ENCODE results near the gene REL.
"Not testable (repeated sequence)": the region's sequence is repeated elsewhere in the genome, so short reads cannot be mapped to it uniquely, and the experiment has no call there.

The REL gene

GRCh38 chr2:60926741-60927552 lies 45.6 kb downstream of the REL start:
- no peak for DNase-seq

GRCh38 chr2:60932061-60932460 lies 50.7 kb downstream of the REL start:
- not testable (repeated sequence) for DNase-seq

GRCh38 chr2:60932954-60933353 lies 51.6 kb downstream of the REL start:
- DNase-seq = no peak

DNA sequence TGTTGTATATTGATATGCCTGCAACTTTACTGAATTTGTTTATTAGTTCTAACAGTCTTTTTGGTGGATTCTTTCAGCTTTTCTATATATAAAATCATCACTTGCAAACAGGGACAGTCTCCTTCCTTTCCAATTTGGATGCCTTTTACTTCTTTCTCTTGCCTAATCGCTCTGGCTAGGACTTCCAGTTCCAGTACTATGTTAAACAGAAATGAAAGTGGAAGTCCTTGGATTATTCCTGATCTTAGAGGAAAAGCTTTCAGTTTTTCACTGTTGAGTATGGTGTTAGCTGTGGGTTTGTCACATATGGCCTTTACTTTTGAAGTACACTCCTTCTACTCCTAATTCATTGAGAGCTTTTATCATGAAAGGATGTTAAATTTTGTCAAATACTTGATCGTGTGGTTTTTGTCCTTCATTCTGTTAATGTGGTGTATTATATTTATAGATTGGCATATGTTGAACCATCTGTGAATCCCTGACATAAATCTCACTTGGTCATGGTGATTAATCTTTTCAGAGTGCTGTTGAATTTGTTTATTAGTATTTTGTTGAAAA lies 52.9 kb downstream of the REL start:
- DNase-seq = no peak

DNA sequence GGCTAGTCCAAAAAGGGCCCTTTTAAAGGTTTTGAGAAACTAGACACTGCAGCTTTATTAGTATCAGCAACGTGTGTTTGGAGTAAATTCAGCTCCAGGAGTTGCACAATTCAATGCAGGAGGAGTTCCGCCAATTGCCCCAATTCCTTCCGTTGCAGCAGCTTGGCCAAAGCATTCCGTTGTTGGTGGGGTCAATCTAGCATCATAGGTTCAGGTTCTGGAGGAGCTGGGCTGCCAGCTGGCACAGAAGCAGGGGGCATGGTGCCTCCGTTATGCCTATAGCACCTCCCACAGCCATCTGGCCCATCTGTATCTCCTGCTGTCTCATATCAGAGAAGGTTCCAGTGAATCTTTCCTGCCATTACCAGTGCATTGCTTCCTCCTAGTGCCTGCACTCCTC lies 55.4 kb downstream of the REL start:
- no peak for DNase-seq

DNA sequence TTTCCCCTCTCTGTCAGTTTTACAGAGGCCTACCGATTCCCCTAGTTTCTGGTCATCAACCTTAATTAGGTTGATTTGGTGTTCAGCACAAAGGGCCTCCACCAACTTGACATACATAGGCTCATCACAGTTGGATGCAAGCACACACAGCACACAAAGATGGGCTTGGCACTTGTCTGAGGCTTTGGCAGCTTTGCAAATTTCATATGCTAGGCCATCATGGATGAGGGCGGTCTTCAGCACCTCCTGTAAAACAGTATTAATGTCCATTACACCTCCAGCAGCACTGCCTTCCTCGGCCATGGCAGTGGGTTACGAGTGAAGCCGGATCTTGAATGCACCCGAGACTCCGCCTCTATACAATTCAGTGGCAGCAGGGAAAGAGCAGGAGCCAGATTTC lies 56.9 kb downstream of the REL start:
- no peak for DNase-seq

GRCh38 chr2:60939622-60940021 lies 58.2 kb downstream of the REL start:
- no peak for DNase-seq

GRCh38 chr2:60945341-60945740 lies 64.0 kb downstream of the REL start:
- no peak for DNase-seq

GRCh38 chr2:60947056-60947455 lies 65.7 kb downstream of the REL start:
- no peak for DNase-seq

GRCh38 chr2:60948161-60948560 lies 66.8 kb downstream of the REL start:
- no peak for DNase-seq

DNA sequence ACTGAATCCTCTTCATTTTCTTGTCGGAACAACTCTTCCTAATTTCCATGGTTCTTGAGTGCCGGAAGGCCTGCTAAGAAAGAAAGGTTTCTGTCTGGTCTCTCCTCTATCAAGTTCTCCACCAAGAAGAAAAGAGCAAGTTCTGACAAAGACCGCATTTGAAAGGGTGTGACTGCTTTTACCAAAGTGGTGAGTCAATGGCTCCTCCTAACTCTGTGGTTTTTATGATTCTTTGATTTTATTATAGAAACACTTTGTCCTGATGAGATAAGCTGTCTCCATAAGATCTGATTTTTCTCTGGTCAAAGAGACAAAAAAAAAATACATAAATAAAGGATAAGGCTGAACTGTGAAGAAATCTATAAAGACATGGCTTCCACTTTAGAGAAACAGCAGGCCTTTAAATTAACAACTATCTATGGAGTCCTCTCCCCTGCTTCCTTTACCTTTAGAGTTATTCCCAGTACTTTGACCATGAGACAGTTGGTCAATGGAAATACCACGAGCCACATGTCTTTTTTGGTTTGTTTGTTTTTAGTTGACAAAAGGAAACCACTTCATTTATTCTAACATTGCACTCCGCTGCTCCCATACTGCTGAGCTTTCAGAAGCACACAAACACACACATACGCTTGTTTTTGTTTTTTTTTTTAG lies 67.7 kb downstream of the REL start:
- DNase-seq = no peak

DNA sequence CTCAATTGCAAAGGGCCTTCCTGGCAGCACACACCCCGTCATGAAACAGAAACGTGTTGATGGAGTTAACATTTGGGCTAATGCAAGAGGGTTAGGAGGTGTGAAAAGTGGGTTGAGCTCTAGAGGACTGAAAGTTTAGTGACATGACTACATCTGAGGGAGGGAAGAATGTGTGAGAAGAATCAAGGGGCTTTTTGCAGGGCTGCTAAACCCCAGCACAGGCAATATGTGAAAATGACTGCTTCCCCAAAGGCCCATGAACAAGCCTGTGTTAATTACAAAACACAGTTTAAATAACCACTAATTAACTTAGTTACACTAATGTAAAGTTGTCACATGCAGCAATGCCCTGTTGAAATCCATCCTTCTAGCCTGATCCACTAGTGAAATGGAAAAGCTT lies 72.8 kb downstream of the REL start:
- no peak for DNase-seq

DNA sequence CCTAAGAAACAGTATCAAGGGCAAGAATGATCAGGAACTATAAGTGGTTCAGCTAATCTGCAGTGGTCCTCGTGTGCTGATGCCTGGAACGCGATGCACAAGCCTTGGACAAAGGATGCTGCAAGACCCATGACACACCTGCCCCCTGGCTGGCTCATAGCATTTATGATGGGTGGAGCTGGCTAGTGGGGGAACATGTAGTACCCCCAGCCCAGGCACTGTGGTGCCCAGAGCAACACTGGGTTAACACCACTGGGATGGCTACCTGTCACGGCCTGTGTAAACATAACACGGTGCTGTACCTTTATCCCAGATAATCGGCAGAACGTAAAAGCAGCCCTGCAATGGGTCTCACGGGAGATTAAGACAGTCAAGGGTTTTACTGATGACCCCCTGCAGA lies 75.8 kb downstream of the REL start:
- DNase-seq = no peak

DNA sequence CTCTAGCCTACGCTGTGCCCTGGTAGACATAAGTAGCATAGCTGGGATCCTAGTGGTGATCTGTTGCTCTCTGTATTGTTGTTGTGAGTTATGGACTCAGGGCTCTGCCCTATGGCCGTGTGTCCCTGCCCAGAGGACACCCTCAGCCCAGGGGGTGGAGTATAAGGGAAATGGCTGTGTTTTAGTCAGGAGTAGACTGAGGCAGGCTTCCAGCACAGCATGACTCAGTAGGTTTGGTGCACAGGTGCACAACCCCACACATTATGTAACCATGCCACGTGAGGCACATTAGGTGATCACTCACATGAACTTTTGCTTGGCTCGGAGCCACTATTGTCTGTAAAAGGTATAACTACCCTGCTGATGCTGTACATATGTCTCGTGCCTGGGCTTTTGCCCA lies 76.3 kb downstream of the REL start:
- no peak for DNase-seq

- no peak for DNase-seq
Observed at GRCh38 chr2:60958361-60958760, 77.0 kb downstream of the REL start.

DNA sequence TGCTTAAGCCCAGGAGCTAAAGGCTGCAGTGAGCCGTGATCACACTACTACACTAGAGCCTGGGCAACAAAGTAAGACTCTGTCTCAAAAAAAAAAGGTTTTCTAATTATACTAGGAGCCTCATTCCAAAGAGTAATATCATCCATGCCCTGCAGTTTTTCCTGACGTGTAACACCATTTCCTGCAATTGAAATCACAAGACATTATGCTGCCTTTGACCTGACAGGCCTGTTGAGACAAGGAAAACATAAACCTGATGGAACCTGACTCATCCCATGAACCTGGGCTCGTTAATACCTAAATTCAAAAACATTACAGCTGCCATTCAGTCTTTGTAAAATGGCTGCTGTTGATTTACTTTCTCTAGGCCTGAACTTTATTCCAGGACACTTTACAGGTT lies 77.4 kb downstream of the REL start:
- no peak for DNase-seq

GRCh38 chr2:60959501-60959900 lies 78.1 kb downstream of the REL start:
- DNase-seq = no peak

- DNase-seq = no peak
Observed at GRCh38 chr2:60960706-60961105, 79.3 kb downstream of the REL start.

DNA sequence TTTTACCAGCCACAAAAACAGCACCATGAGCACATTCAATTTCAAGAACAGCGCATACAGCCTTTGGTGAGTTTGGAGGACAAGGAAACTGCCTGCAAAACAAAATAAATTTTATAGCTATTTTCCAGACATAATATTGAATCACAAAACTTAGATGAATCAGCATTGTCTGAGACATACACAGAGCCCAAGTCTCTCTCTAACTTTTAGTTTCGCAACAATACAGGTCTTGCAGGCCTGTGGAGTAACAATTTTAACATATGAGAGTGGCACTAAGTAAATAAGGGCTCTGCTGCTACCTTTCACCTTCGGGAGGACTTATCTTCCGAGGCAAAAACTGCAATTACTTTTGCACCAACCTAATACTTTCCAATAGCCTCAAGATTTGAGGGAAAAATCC lies 80.1 kb downstream of the REL start:
- DNase-seq = no peak

- no peak for DNase-seq
Observed at GRCh38 chr2:60962528-60962927, 81.2 kb downstream of the REL start.

DNA sequence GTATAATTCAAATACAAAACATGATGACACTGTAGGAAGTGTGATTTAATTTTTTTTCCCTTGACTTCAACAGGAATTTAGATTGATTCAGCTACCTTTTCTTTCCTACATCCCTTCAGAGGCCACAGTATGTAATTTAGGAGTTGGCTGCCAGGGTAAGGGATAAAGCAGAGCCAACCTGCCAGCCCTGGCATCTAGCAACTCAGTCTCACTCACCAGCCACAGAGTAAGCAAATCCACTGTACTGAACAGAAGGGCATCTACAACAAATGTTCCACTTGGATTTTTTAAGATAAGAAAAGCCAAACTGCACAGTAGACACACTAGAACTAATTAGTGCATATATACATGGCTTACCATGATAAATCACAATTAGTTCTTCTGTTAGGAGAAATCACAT lies 81.8 kb downstream of the REL start:
- DNase-seq = no peak

- DNase-seq = no peak
Observed at GRCh38 chr2:60964651-60965498, 83.5 kb downstream of the REL start.

GRCh38 chr2:60965499-60965785 lies 84.1 kb downstream of the REL start:
- no peak for DNase-seq

Data from stimulated activated CD4-positive, alpha-beta T cell treated with anti-CD3 and anti-CD28 coated beads, Interleukin-2, amount 100 ng/mL, for 48 hours (primary cell).